IgD-negative memory B cell (primary cell): ENCODE data around the gene MAP3K2. TPM values are rescaled to one million over a fixed set of nuclear protein-coding genes. Genes with fewer than 3 reads are reported as not detected.
"Not testable (repeated sequence)": the region's sequence is repeated elsewhere in the genome, so short reads cannot be mapped to it uniquely, and the experiment has no call there.

ENCODE experiments used
- H3K27ac Mint-ChIP-seq, 3 donors: one replicate each; pipeline ENCODE4 v1.8.0; 2020 to 2022; ENCODE audit warnings: mild to moderate bottlenecking in 3 of 3, mixed read lengths in 3 of 3, moderate library complexity in 1 of 3
- H3K27me3 Mint-ChIP-seq: one replicate; pipeline ENCODE4 v1.8.0; 2021; ENCODE audit warnings: mixed read lengths
- H3K36me3 Mint-ChIP-seq: one replicate; pipeline ENCODE4 v1.8.0; 2020; ENCODE audit warnings: mild to moderate bottlenecking, mixed read lengths
- H3K4me1 Mint-ChIP-seq, 3 donors: one replicate each; pipeline ENCODE4 v1.8.0; 2020 to 2022; ENCODE audit warnings: mixed read lengths in 3 of 3, mild to moderate bottlenecking in 1 of 3
- H3K4me3 Mint-ChIP-seq, 4 donors: one replicate each; pipeline ENCODE4 v1.8.0; 2020 to 2022; ENCODE audit warnings: mild to moderate bottlenecking in 4 of 4, mixed read lengths in 4 of 4, moderate library complexity in 3 of 4
- H3K9me3 Mint-ChIP-seq, 3 donors: one replicate each; pipeline ENCODE4 v1.8.0; 2020 to 2021; ENCODE audit warnings: mixed read lengths in 3 of 3, mild to moderate bottlenecking in 1 of 3
- polyA plus RNA-seq: library from polyadenylated mRNA; unstranded; fragments of 300-500 nt; fragmentation: Illumina TruSeq; gene quantifications from one replicate; pipeline ENCODE4 v1.2.3, GENCODE V29; 2021

MAP3K2 gene
- polyA plus RNA-seq, 1 donor from 2014 or later = 66.8 TPM

GRCh38 chr2:127365211-127365643, 22.5 kb downstream of the MAP3K2 start:
- H3K27ac Mint-ChIP-seq = peak overlapping the region in 1 of 3 donors; percentile 33
- no peaks in the 10 kb centered on the region for H3K27me3 Mint-ChIP-seq
- H3K4me1 Mint-ChIP-seq = peaks cover 42 to 58% (median 54%) of the 10 kb centered on the region in 3 donors
- peaks cover 0 to 2% (median 0%) of the 10 kb centered on the region in 3 donors for H3K9me3 Mint-ChIP-seq
- H3K4me3 Mint-ChIP-seq = peak overlapping the region in 2 of 4 donors; percentile 10 to 49
- H3K36me3 Mint-ChIP-seq = peaks cover 7% of the 10 kb centered on the region

GRCh38 chr2:127362971-127363370, 24.8 kb downstream of the MAP3K2 start:
- Mint-ChIP-seq H3K36me3 (peaks cover 2% of the 10 kb centered on the region), H3K27me3 (no peaks in the 10 kb centered on the region), H3K4me3 (no peak overlapping the region), H3K4me1 (peaks cover 50 to 67% (median 65%) of the 10 kb centered on the region in 3 donors), H3K9me3 (no peaks in the 10 kb centered on the region), H3K27ac (no peak overlapping the region)

- Mint-ChIP-seq H3K4me3 (peak overlapping the region in 1 of 4 donors; percentile 21), H3K27me3 (no peaks in the 10 kb centered on the region), H3K27ac (no peak overlapping the region), H3K9me3 (no peaks in the 10 kb centered on the region), H3K36me3 (no peaks in the 10 kb centered on the region), H3K4me1 (peaks cover 45 to 62% (median 58%) of the 10 kb centered on the region in 3 donors)
Observed at GRCh38 chr2:127361929-127362885, 25.6 kb downstream of the MAP3K2 start.

- H3K4me1 Mint-ChIP-seq = peaks cover 41 to 57% (median 42%) of the 10 kb centered on the region in 3 donors
- no peaks in the 10 kb centered on the region for H3K9me3 Mint-ChIP-seq
- H3K27ac Mint-ChIP-seq = no peak overlapping the region
- peak overlapping the region in 1 of 4 donors; percentile 29 for H3K4me3 Mint-ChIP-seq
- H3K36me3 Mint-ChIP-seq = no peaks in the 10 kb centered on the region
- no peaks in the 10 kb centered on the region for H3K27me3 Mint-ChIP-seq
Observed at GRCh38 chr2:127360242-127360641, 27.5 kb downstream of the MAP3K2 start.

- Mint-ChIP-seq H3K36me3 (no peaks in the 10 kb centered on the region), H3K27me3 (no peaks in the 10 kb centered on the region), H3K4me1 (peaks cover 40 to 58% (median 42%) of the 10 kb centered on the region in 3 donors), H3K4me3 (no peak overlapping the region), H3K27ac (no peak overlapping the region), H3K9me3 (no peaks in the 10 kb centered on the region)
Observed at GRCh38 chr2:127359520-127359919, 28.3 kb downstream of the MAP3K2 start.

GRCh38 chr2:127358971-127359370, 28.8 kb downstream of the MAP3K2 start:
- Mint-ChIP-seq H3K4me1 (peaks cover 39 to 56% (median 39%) of the 10 kb centered on the region in 3 donors), H3K27ac (no peak overlapping the region), H3K27me3 (no peaks in the 10 kb centered on the region), H3K9me3 (no peaks in the 10 kb centered on the region), H3K4me3 (no peak overlapping the region), H3K36me3 (no peaks in the 10 kb centered on the region)

- H3K4me3 Mint-ChIP-seq = peak overlapping the region in 1 of 4 donors; percentile 45
- H3K4me1 Mint-ChIP-seq = peaks cover 34 to 50% (median 35%) of the 10 kb centered on the region in 3 donors
- no peaks in the 10 kb centered on the region for H3K27me3 Mint-ChIP-seq
- no peaks in the 10 kb centered on the region for H3K36me3 Mint-ChIP-seq
- no peak overlapping the region for H3K27ac Mint-ChIP-seq
- no peaks in the 10 kb centered on the region for H3K9me3 Mint-ChIP-seq
Observed at GRCh38 chr2:127358044-127358443, 29.7 kb downstream of the MAP3K2 start.

- Mint-ChIP-seq H3K4me1 (peaks cover 34 to 46% (median 35%) of the 10 kb centered on the region in 3 donors), H3K27ac (no peak overlapping the region), H3K36me3 (no peaks in the 10 kb centered on the region), H3K27me3 (no peaks in the 10 kb centered on the region), H3K4me3 (peak overlapping the region in 1 of 4 donors; percentile 45), H3K9me3 (no peaks in the 10 kb centered on the region)
Observed at GRCh38 chr2:127357591-127357990, 30.2 kb downstream of the MAP3K2 start.

GRCh38 chr2:127356531-127356930, 31.2 kb downstream of the MAP3K2 start:
- Mint-ChIP-seq H3K27me3 (no peaks in the 10 kb centered on the region), H3K27ac (no peak overlapping the region), H3K36me3 (peaks cover 4% of the 10 kb centered on the region), H3K4me1 (peaks cover 38 to 46% (median 38%) of the 10 kb centered on the region in 3 donors), H3K4me3 (no peak overlapping the region), H3K9me3 (no peaks in the 10 kb centered on the region)

GRCh38 chr2:127355407-127356008, 32.3 kb downstream of the MAP3K2 start:
- Mint-ChIP-seq H3K27me3 (no peaks in the 10 kb centered on the region), H3K27ac (no peak overlapping the region), H3K9me3 (no peaks in the 10 kb centered on the region), H3K36me3 (peaks cover 4% of the 10 kb centered on the region), H3K4me3 (no peak overlapping the region), H3K4me1 (peaks cover 36 to 50% (median 38%) of the 10 kb centered on the region in 3 donors)

GRCh38 chr2:127353873-127354676, 33.7 kb downstream of the MAP3K2 start:
- H3K27ac Mint-ChIP-seq, H3K9me3 Mint-ChIP-seq, H3K27me3 Mint-ChIP-seq, H3K4me3 Mint-ChIP-seq, H3K36me3 Mint-ChIP-seq: not testable (repeated sequence)
- peaks cover 34 to 54% (median 38%) of the 10 kb centered on the region in 3 donors for H3K4me1 Mint-ChIP-seq

- not testable (repeated sequence) for H3K36me3 Mint-ChIP-seq, H3K9me3 Mint-ChIP-seq, H3K27me3 Mint-ChIP-seq
Observed at GRCh38 chr2:127353223-127353622, 34.6 kb downstream of the MAP3K2 start.

GRCh38 chr2:127351603-127352002, 36.2 kb downstream of the MAP3K2 start:
- H3K4me3 Mint-ChIP-seq = no peak overlapping the region
- H3K36me3 Mint-ChIP-seq = peaks cover 4% of the 10 kb centered on the region
- peak overlapping the region in 1 of 3 donors; percentile 77 for H3K27ac Mint-ChIP-seq
- H3K4me1 Mint-ChIP-seq = peaks cover 49 to 61% (median 49%) of the 10 kb centered on the region in 3 donors
- no peaks in the 10 kb centered on the region for H3K9me3 Mint-ChIP-seq
- no peaks in the 10 kb centered on the region for H3K27me3 Mint-ChIP-seq

More at GRCh38 chr2:127353223-127353622, 34.6 kb downstream of the MAP3K2 start:
- H3K4me3 Mint-ChIP-seq, H3K27ac Mint-ChIP-seq: not testable (repeated sequence)
- peaks cover 36 to 57% (median 42%) of the 10 kb centered on the region in 3 donors for H3K4me1 Mint-ChIP-seq

GRCh38 chr2:127348426-127349000, 39.3 kb downstream of the MAP3K2 start:
- Mint-ChIP-seq H3K4me3 (peak overlapping the region in 3 of 4 donors; percentile 70 to 89 (median 84)), H3K27ac (no peak overlapping the region), H3K36me3 (peaks cover 12% of the 10 kb centered on the region), H3K27me3 (no peaks in the 10 kb centered on the region), H3K4me1 (peaks cover 55 to 60% (median 57%) of the 10 kb centered on the region in 3 donors), H3K9me3 (no peaks in the 10 kb centered on the region)
